CD4-positive, alpha-beta T cell treated with Interleukin-21 for 1 hour (primary cell): ENCODE measurements around the gene WDR41.

Experiments
- DNase-seq: peaks from one replicate; pipeline ENCODE4 v3.0.0-alpha.2; 2020

WDR41 gene

GRCh38 chr5:77443670-77444069, 48.4 kb downstream of the WDR41 start:
- no peak for DNase-seq

- no peak for DNase-seq
These were observed 54.0 kb downstream of the WDR41 start for GRCh38 chr5:77438071-77438470.

GRCh38 chr5:77437194-77437593, 54.9 kb downstream of the WDR41 start:
- DNase-seq = peak; percentile 4

GRCh38 chr5:77431719-77432118, 60.4 kb downstream of the WDR41 start:
- DNase-seq = no peak

GRCh38 chr5:77431286-77431685, 60.8 kb downstream of the WDR41 start:
- no peak for DNase-seq

- no peak for DNase-seq
These were observed 61.4 kb downstream of the WDR41 start for GRCh38 chr5:77430726-77431125.

- no peak for DNase-seq
These were observed 63.6 kb downstream of the WDR41 start for GRCh38 chr5:77428526-77428925.

- no peak for DNase-seq
These were observed 64.1 kb downstream of the WDR41 start for GRCh38 chr5:77427998-77428397.

- DNase-seq = no peak
These were observed 65.4 kb downstream of the WDR41 start for GRCh38 chr5:77426670-77427069.

- DNase-seq = no peak
These were observed 66.0 kb downstream of the WDR41 start for GRCh38 chr5:77425998-77426659.

- no peak for DNase-seq
These were observed 66.7 kb downstream of the WDR41 start for GRCh38 chr5:77425420-77425819.

- no peak for DNase-seq
These were observed 67.2 kb downstream of the WDR41 start for GRCh38 chr5:77424921-77425320.

GRCh38 chr5:77423022-77423750, 68.9 kb downstream of the WDR41 start:
- no peak for DNase-seq

- no peak for DNase-seq
These were observed 71.2 kb downstream of the WDR41 start for GRCh38 chr5:77420940-77421339.

- no peak for DNase-seq
These were observed 72.2 kb downstream of the WDR41 start for GRCh38 chr5:77419644-77420582.

GRCh38 chr5:77418601-77419581, 73.2 kb downstream of the WDR41 start:
- DNase-seq = no peak

- DNase-seq = no peak
These were observed 74.0 kb downstream of the WDR41 start for GRCh38 chr5:77418162-77418561.

GRCh38 chr5:77413049-77413448, 79.1 kb downstream of the WDR41 start:
- no peak for DNase-seq

GRCh38 chr5:77409870-77410621, 82.1 kb downstream of the WDR41 start:
- no peak for DNase-seq

GRCh38 chr5:77407152-77407551, 85.0 kb downstream of the WDR41 start:
- no peak for DNase-seq

- DNase-seq = no peak
These were observed 89.3 kb downstream of the WDR41 start for GRCh38 chr5:77402796-77403195.

GRCh38 chr5:77400645-77401044, 91.5 kb downstream of the WDR41 start:
- DNase-seq = no peak
